Sciatic nerve (tissue), 2 donors: ENCODE measurements around the gene TMEM108. TPM values are rescaled to one million over a fixed set of nuclear protein-coding genes. Genes with fewer than 3 reads are reported as not detected.

Source experiments
- ATAC-seq: fragments of 200-7000 bp; cut with Tn5 transposase; one replicate; pipeline ENCODE4 v1.9.1; 2020; ENCODE audit warnings: mild to moderate bottlenecking, moderate library complexity
- DNase-seq: peaks from one replicate; pipeline ENCODE4 v3.0.0-alpha.2; 2020; ENCODE audit warnings: low spot score
- intact Hi-C: fragments of 100-400 bp; cut with DNase I; formaldehyde crosslinking; loops from one replicate; pipeline ENCODE4 v1.14.2; 2022
- total RNA-seq: library from RNA; stranded (reverse); fragmentation: NEBNext Ultra II Directional; extraction: Animal tissue kit (Norgen Biotek cat#: 25700); gene quantifications from one replicate; pipeline ENCODE4 v1.2.1, GENCODE V29; 2021
- donor health status: DM: no; HTN: no; CAD: no.
- donor health status: DM: no; HTN: no; CAD: no.

TMEM108 gene
- total RNA-seq, 1 donor from 2014 or later: 0.67 TPM

DNA sequence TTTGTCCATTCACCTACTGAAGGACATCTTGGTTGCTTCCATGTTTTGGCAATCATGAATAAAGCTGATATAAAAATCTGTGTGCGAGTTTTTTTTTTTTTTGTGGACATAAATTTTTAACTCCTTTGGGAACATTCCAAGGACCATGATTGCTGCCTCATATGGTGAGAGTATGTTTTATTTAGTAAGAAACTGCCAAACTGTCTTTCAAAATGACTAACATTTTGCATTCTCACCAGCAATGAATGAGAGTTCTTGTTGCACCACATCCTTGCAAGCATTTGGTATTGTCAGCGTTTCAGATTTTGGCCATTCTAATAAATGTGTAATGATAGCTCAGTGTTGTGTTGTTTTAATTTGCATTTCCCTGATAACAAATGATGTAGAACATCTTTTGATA lies 12.7 kb downstream of the TMEM108 start:
- DNase-seq (no peak), ATAC-seq (no peak)
- intact Hi-C loops: no loop called here

DNA sequence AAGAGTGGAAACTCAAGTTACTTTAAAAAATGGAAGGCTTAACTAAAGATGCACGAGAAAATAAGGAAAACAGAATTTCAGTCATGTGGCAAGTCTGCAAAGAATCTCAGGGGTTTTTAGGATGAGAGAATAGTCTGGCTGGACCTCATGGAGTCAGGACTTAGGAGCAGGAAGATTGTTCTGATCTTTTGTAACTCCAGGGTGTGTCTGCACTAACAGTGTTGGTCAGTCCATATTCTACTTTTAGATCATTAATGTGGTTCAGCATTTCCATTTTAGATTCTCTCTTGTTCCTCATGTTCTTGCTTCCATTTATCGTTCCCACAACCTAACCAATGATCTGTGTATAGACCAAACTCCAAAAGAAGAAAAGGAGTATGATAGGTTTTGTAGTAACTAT lies 15.3 kb downstream of the TMEM108 start:
- DNase-seq (no peak), ATAC-seq (no peak)
- intact Hi-C loops: no loop called here

DNA sequence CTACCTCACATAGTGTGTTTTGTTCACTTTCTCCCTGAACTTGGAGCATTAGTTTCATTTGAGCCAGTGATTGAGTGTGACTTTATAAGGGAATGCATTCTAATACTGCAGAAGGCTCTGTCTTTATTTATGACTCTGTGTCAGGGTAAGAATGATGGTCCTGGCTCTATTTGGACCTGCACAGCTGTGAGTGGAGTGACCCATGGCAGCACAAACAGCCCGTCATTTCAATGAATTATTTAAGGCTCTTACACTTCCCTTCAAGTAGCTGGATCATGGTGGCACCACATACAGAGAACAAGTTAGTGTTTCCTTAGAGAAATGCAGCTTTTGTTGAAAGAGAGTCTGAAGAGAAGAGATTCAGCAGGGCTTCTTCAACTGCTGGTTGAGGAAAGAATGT lies 16.4 kb downstream of the TMEM108 start:
- intact Hi-C loops: no loop called here
- ATAC-seq: no peak
- no peak for DNase-seq

DNA sequence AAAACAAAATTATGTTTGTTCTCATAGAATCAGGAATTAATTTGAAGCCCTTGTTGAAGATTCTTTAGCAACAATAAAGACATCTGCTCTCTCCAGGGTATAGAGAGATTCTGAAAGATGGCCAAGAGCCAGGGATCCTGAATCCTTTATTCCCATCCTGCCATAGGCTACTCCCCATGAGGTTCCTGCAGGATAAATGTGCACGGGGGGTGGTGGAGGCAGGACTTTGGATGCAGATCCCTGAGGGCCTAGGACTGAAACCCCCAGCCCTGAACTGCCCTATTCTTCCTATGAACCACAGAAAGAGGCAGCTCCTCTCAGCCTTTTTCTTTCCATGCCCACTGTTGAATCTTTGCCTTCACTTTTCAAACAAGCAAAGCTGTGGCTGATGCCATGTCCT lies 17.1 kb downstream of the TMEM108 start:
- ATAC-seq (no peak), DNase-seq (no peak)
- intact Hi-C loops: no loop called here

DNA sequence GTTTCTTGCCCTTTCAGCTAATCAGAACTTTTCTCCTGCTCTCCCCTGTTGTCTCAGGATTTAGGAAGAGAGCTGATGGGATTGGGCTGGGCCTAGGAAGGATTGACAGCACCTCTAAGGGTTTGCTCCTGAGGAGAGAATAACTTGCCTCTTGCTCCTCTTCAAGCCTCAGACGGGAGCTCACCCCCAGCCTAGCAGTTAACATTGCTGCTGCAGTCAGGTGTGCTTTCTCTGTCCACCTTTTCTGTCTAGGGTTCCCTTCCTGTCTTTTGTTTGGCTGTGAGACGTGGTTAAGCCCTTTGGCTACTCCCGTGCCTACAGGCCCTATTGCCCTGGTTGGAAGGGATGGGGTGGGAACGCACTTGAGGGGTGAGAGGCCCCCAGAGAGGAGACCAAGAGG lies 20.1 kb downstream of the TMEM108 start:
- ATAC-seq (no peak), DNase-seq (no peak)
- intact Hi-C loops: no loop called here

DNA sequence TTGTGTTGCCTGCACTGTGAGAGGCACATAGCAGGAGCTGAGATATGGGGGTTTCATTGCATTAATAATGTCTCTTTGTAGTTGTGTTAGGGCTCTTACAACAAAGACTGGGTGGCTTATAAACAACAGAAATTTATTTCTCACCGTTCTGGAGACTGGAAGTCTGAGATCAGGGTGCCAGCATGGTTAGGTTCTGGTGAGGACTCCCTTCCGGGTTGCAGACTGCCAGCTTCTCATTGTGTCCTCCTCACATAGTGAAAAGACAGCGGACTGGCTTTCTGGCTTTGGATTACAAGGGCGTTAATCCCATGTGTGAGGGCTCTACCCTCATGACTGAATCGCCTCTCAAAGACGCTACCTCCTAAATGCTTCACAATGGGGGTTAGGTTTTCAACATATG lies 20.6 kb downstream of the TMEM108 start:
- no peak for DNase-seq
- no peak for ATAC-seq
- intact Hi-C loops: no loop called here

DNA sequence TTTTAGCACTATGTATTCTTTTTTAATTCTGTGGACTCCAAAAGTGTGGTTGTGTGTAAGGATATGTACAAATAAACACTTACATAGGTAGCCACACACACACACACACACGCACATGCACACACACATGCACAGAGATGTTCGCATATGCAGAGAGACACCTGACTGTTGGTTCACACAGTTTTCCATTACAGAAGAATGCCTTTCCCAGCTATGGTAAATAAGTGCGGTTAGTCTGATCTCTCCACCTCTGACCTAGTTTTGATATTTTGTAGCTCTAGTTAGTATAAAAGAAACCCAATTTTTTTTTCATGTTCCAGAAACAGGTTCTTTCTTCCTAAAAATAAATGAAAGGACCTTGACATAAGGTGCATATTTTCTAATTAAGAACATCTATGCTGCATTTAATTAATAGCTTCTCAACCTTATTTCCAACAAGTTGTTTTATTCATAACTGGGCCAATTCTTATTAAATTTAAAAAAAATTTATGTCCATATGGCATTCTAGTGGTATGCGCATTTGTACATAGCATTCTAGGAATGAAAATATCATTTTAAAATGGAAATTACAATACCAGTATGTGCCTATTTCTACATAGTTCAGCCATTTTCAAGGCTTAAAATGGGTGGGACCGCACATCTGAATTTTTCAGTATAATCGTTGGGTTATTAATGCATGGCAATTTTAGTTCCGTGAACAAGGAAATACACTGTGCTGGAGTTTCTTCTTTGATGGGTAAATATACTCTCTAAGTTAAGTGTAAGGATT lies 27.2 kb downstream of the TMEM108 start:
- DNase-seq (no peak), ATAC-seq (no peak)
- intact Hi-C loops: no loop called here

DNA sequence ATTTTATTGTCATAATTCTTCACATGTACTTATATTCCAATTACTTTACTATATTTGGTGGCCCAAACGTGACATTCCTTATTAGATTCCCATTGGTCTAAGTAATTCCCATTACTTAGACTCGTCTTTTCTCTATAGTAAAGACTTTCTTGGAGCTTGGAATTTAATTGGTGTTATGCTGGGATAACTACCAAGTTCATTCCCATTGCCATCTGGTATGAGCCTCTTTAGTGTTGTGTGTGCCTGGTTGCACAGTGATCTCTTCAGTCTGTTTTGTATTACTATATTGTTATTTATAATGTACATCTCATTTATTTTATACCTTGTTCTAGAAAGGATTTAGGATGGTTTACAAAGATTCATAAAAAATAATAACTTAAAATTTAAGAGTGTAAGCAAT lies 27.8 kb downstream of the TMEM108 start:
- no peak for ATAC-seq
- intact Hi-C loops: no loop called here

DNA sequence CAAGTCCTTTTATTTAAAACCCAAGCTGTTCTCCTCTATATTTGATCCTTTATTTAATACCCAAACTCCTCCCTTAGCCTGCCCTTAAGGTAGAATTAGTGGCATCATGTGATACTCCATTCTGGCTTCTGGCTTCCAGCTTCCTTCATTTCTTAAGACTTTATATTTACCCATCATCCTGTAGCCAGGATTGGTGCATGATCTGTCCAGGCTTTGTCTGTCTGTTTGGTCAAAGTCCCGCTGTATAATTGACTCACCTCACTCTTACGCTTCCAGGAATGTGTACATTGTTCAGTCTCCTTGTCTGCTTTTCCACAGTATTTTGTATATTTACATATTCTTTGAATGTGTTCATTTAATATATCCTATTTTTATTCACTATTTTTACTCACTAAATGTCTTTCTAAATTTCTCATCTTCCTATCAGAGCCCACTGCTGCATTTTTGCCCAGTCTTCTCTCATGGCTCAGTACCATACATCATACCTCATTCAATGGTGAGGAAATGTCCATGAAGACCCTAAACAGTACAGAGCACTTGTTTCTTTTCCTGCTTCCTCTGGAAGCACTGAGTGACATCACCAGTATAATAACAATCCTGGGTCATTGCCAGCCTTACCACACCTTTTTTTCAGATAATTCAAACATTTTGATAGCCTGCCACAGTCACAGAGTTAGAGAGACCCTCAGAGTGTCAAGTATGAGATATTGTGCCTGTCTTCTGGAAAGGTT lies 31.5 kb downstream of the TMEM108 start:
- intact Hi-C loops: no loop called here
- ATAC-seq: no peak
- DNase-seq: no peak

More for the DNA sequence above, 27.8 kb downstream of the TMEM108 start:
- DNase-seq: no peak

DNA sequence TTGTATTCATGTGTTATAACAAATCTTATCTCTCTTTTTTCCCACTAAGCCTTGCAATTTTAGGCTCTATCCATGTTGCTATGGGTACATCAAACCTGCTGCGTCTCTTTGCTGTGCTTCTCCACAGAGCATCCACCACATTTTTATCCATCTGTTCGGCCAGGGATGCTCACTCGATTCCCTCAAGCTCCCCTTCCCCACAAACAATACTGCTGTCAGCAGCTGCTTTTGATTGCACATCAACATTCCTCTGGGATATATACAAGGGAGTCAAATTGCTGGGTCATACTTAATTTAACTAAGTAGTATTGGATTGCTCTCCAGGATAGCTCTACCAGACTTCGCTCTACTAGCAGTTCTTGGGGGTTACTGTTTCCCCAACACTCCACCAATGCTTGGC lies 36.8 kb downstream of the TMEM108 start:
- DNase-seq (no peak), ATAC-seq (no peak)
- intact Hi-C loops: no loop called here

DNA sequence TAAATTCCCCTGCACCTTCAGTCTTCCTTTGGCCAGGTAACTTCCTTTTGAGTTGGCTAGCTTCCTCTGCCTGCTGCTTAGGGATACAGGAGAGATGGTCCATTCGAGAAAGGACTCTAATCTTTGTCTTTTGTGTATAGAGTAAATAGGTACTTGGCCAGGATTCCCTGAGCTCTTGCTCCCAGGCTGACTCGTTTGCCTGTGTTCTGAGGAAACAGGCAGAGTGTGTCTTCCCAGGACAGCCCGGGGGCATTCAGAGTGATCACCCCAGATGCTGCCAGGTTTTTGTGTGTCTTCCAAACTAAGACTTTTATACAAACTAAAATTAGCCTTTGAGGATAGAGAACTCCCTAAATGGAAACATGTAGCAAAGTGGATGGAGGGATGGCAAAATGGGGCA lies 39.5 kb downstream of the TMEM108 start:
- no peak for DNase-seq
- intact Hi-C loops: no loop called here
- ATAC-seq: no peak

DNA sequence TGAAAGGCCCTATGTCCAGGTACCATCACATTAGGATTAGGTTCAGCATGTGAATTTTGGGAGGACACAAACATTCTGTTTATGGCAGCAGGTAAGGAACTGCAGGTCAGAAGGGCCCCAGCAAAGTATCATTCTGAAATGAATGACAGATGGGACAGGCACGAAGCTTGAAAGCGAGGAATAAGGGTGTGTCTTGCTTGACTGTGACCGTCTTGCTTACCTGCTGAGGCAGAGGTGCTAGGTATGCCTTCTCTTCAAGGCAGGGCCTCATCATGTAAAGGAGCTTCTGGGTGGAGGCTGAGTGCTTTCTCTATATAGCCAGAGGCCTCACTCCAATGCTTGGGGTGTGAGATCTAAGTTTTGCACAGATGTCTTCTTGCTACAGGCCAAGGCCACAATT lies 41.4 kb downstream of the TMEM108 start:
- ATAC-seq (no peak), DNase-seq (no peak)
- intact Hi-C loops: no loop called here

DNA sequence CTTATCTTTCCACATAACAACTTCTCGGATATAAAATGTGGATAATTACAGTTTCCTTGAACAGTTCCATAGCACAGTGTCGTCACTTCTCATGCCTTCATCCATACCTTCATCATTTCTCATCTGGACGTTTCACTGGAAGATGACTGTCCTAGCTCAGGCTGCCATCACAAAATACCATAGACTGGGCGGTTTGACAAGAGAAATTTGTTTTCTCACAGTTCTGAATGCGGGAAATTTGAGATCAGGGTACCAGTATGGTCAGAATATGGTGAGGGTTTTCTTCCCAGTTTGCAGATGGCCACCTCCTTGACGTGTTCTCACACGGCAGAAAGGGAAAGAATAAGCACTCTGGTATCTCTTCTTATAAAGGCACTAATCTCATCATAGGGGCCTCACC lies 42.8 kb downstream of the TMEM108 start:
- intact Hi-C loops: no loop called here
- ATAC-seq: no peak
- no peak for DNase-seq

DNA sequence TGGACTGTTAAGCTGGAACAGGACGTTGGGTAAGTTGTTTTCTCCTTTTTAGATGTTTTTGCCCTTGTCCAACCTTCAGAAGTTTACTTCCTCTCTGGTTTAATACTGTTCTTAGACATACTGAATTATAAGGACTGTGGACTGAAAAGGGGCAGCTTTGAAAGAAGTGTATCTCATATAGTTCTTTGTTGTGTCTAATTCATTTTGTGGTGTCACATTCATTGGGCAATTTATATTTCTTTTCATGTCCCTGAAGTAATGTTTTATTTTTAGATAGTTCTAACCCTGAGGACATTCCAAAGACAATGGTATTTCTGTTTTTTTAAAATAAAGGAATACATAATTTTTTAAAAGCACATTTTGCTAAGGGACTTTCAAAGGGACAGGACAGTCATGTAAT lies 45.2 kb downstream of the TMEM108 start:
- intact Hi-C loops: no loop called here
- ATAC-seq (no peak), DNase-seq (no peak)

DNA sequence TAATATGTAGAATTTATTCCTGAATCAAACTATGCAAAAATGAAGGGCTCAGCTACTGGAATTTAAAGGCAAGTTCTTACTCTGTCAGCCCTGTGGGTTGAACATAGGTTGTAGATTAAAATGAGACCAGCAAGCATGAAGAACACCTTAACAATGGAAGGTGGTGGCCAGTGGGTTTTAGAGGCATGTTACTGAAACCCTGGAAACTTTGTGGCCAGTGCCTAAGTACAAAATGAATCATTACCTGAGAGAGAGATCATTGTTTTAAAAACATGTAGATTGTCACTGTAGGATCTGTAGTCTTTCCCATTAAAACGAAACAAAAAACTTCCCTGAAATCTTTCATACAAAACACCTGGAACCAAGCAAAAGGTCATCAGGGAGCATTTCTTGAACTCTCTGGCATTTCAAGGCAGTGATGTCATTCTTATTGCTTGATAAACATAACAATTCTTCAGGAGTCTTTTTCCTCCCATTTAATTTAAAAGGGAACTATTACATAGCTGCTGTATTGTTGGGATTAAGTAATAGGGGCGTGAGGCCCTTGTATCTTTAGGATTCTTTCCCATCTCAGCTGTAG lies 51.8 kb downstream of the TMEM108 start:
- DNase-seq: no peak
- ATAC-seq: no peak
- intact Hi-C loops: no loop called here

DNA sequence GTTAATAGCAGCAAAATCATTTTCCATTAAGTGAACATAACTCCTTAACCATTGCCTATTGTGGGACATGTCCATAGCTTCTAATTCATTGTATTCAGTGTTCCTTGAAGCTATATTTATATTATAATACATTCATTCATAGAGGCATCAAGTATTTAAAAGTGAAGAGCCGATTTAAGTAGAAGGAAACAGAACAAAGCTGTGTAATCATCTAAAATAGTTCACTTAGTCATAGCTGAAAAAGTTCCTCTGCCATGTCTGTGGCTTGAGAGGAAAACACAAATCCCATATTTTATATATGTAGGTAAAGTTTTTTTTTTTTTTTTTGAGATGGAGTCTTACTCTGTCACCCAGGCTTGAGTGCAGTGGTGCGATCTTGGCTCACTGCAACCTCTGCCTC lies 54.5 kb downstream of the TMEM108 start:
- no peak for DNase-seq
- intact Hi-C loops: no loop called here
- no peak for ATAC-seq

DNA sequence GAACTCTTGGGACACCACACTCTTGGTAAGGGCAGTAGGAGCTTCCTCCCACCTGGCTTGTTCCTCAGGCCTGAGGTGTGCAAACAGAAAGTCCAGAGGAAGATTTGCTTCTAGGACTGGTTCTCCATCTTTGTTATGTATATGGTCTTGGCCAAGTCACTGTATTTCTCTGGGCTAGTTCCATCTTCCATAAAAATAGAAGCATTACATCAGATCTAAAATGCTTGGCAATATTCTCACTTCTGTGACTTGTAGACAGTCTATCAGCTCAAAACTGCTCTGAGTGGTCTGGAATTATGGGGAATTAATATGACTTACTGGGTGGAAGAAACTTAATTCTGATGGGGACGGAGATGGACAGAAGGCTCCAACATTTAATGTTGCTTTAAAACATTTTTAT lies 55.2 kb downstream of the TMEM108 start:
- intact Hi-C loops: no loop called here
- DNase-seq (no peak), ATAC-seq (no peak)

DNA sequence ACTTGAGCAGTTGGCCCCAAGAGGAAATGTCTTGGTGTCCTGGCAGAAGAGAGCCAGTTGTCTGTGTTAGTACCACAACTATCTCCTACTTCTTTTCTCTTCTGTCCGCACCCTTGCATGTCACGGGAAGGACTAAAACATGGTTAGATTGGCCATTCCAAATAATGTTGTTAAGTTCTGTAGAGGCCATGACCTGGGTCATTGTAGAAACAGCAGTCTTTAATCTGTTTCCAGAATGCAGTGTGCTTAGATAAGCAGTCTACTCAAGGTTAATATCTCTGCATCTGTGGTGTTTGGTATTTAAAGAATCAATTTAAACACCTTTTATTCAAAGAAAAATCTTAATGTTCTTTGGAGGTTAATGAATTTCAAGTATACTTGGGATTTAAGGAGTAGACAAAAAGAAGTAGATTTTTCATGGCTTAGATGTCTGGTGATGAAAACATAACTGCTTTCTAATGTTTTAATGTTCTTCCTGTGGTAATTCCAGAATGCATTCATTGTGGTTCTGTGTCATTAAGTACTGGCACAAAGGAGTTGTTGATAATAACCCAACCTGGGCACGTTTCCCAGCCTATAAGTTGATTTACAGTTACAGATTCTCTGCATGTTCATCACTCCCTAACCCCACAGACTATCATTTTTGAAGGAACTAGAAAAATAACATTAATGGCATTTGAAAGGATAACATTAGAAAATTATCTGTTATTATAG lies 58.9 kb downstream of the TMEM108 start:
- DNase-seq (no peak), ATAC-seq (no peak)
- intact Hi-C loops: no loop called here

DNA sequence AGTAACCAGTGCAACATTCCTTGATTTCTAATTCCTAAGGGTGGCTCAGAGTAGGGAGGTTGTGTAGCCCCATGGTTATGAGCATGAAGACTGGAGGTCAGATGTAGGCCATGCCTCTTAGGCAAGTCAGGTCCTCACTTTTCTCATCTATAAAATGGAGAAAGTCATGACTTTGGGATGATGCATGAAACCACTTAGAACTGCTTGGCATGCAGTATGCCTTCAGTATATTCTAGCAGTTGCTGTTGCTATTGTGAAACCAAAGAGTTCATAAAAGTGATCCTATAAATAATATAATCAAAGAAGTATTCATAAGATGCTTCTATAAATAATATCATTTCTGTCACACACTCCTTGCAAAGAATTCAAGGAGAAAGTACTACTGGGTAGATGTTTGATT lies 65.5 kb downstream of the TMEM108 start:
- ATAC-seq (no peak), DNase-seq (no peak)
- intact Hi-C loops: no loop called here

DNA sequence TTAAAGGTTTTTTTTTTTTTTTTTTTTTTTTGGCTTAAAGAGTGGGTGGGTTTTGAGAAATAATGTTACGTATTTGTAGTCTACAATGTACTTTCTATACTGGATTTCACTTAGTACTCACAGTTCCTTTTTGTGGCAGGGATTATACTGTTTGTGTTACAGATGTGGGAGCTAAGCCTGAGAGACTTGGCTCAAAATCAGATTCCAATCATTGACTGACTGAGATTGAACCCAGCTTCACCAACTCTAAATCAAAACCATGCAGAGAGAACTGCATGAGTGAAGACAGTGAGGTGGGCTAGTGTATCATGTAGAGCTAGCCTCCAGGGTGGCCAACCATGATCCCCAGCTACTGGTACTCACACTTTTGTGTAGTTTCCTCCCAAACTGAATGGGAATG lies 68.0 kb downstream of the TMEM108 start:
- DNase-seq (no peak), ATAC-seq (no peak)
- intact Hi-C loops: no loop called here
